AG09319 (cell line): ENCODE measurements around the gene RSRC1.
"Not testable (repeated sequence)": the region's sequence is repeated elsewhere in the genome, so short reads cannot be mapped to it uniquely, and the experiment has no call there.

Experiments used
- DNase-seq: peaks from one replicate; pipeline ENCODE4 v3.0.0-alpha.2; 2010; ENCODE audit warnings: low read depth; ENCODE audit errors: extremely low read depth
- CTCF ChIP-seq: IDR thresholded peaks from 2 replicates; pipeline ENCODE4 v1.5.1; 2011; ENCODE audit warnings: low read depth, mild to moderate bottlenecking, inconsistent platforms, low read length, moderate library complexity

The RSRC1 gene

GRCh38 chr3:158111861-158112260 lies 2.0 kb downstream of the RSRC1 start:
- no peak for DNase-seq
- TF ChIP-seq CTCF, result no peak

- DNase-seq, result not testable (repeated sequence)
Measured at GRCh38 chr3:158113595-158113994, 3.7 kb downstream of the RSRC1 start.

- no peak for DNase-seq
- TF ChIP-seq CTCF, result no peak
Measured at GRCh38 chr3:158120330-158120729, 10.4 kb downstream of the RSRC1 start.

GRCh38 chr3:158121295-158121694 lies 11.4 kb downstream of the RSRC1 start:
- no peak for DNase-seq
- no peak for TF ChIP-seq CTCF

GRCh38 chr3:158122721-158123120 lies 12.8 kb downstream of the RSRC1 start:
- DNase-seq, result not testable (repeated sequence)

- DNase-seq, result no peak
Measured at GRCh38 chr3:158127250-158128219, 17.6 kb downstream of the RSRC1 start.

GRCh38 chr3:158128755-158129154 lies 18.9 kb downstream of the RSRC1 start:
- TF ChIP-seq CTCF, result no peak
- no peak for DNase-seq

More at GRCh38 chr3:158127250-158128219, 17.6 kb downstream of the RSRC1 start:
- TF ChIP-seq CTCF, result no peak

GRCh38 chr3:158134363-158134762 lies 24.5 kb downstream of the RSRC1 start:
- no peak for TF ChIP-seq CTCF
- DNase-seq, result no peak
